AG04449 (cell line): ENCODE data around the gene CACNA2D3.

Source experiments
- CTCF ChIA-PET: fragments of 350-600 bp; formaldehyde crosslinking; extraction: SDS; loops from one replicate; lab custom pipeline; 2021; ENCODE audit warnings: antibody characterized with exemption; lab: Yijun Ruan, JAX
- POLR2A ChIA-PET: fragments of 400-600, 350-600 bp; formaldehyde crosslinking; extraction: SDS; loops from one replicate; lab custom pipeline; 2020; ENCODE audit warnings: antibody characterized with exemption, inconsistent platforms; lab: Yijun Ruan, JAX
- DNase-seq: peaks from one replicate; pipeline ENCODE4 v3.0.0-alpha.2; 2010; ENCODE audit warnings: low read depth, low spot score
- H3K4me3 ChIP-seq: 2 replicates; pipeline ENCODE4 v1.5.1; 2011; ENCODE audit warnings: low read depth, mild to moderate bottlenecking, control low read depth, low read length
- TF ChIP-seq, protein P1 (sequence below): IDR thresholded peaks from one replicate; pipeline ENCODE4 v1.5.1; 2011; ENCODE audit warnings: mild to moderate bottlenecking, moderate library complexity, low read length, control low read depth, inconsistent platforms; ENCODE audit not compliant: insufficient read depth; ENCODE audit errors: missing control alignments

Gene CACNA2D3

DNA sequence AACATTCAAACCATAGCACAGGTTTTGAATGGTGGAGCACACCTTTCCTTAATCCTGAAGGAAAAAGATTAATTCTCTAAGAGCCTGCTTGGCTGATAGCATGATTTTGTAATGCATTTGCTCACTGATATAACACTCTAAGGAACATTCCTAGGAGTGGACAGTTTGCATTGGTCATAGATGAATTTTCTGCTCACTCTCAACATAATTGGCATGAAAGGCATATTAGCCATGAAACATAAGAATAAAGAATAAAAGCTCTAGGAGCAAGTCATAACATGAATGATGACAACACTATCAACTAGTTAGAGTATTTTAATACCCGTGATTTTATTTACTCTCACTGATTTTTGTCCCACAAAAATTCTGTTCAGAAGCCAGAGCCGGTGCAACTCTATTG, 839.8 kb downstream of the CACNA2D3 start:
- H3K4me3 ChIP-seq = no peak overlapping the region
- ChIA-PET CTCF (no interaction called here), POLR2A (no interaction called here)
- TF ChIP-seq, protein P1, sequence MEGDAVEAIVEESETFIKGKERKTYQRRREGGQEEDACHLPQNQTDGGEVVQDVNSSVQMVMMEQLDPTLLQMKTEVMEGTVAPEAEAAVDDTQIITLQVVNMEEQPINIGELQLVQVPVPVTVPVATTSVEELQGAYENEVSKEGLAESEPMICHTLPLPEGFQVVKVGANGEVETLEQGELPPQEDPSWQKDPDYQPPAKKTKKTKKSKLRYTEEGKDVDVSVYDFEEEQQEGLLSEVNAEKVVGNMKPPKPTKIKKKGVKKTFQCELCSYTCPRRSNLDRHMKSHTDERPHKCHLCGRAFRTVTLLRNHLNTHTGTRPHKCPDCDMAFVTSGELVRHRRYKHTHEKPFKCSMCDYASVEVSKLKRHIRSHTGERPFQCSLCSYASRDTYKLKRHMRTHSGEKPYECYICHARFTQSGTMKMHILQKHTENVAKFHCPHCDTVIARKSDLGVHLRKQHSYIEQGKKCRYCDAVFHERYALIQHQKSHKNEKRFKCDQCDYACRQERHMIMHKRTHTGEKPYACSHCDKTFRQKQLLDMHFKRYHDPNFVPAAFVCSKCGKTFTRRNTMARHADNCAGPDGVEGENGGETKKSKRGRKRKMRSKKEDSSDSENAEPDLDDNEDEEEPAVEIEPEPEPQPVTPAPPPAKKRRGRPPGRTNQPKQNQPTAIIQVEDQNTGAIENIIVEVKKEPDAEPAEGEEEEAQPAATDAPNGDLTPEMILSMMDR = no peak
- no peak for DNase-seq

DNA sequence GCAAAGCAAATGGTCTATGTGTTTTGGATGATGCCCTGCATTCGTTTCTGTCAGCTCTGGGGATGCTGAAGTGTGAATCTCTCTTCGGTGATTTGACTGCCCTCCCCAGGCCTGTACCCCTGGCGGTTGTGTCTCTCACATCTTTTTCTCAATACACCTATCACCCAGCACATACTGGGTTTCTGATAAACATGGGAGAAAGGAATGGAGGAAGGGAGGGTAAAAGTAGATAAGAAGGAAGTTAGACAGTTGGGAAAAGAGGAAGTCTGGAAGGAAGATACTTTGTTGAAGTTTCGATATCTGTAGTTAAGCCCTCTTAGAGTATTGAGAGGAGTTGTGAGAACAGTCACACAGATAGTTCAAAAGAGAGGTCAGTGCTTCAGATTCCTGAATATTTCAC, 841.3 kb downstream of the CACNA2D3 start:
- CTCF ChIA-PET = no interaction called here
- POLR2A ChIA-PET = no interaction called here
- TF ChIP-seq, protein P1 = no peak
- no peak for DNase-seq
- H3K4me3 ChIP-seq = no peak overlapping the region

- no peak for DNase-seq
- POLR2A ChIA-PET = no interaction called here
- TF ChIP-seq, protein P1 = no peak
- no peak overlapping the region for H3K4me3 ChIP-seq
- CTCF ChIA-PET = interaction anchor here (0.6 to 2.1 kb wide), 2 partner anchors 9 to 35 kb away, joined by 3 to 10 read pairs; no protein-coding TSS in a partner anchor
Measured at GRCh38 chr3:54964081-54964480, 841.7 kb downstream of the CACNA2D3 start.

- ChIA-PET CTCF (interaction anchor here (0.8 to 2.1 kb wide), 11 partner anchors 9 to 753 kb away, joined by 3 to 10 read pairs (median 3); no protein-coding TSS in a partner anchor), POLR2A (interaction anchor here (0.6 to 1.8 kb wide), 6 partner anchors 11 to 516 kb away, joined by 3 to 8 read pairs (median 4); no protein-coding TSS in a partner anchor)
- TF ChIP-seq, protein P1 = no peak
- H3K4me3 ChIP-seq = no peak overlapping the region
- DNase-seq = no peak
Measured at GRCh38 chr3:54965746-54966145, 843.4 kb downstream of the CACNA2D3 start.

GRCh38 chr3:54966979-54967378, 844.6 kb downstream of the CACNA2D3 start:
- DNase-seq = no peak
- POLR2A ChIA-PET = no interaction called here
- no peak overlapping the region for H3K4me3 ChIP-seq
- CTCF ChIA-PET = interaction anchor here (1.2 kb wide), 1 partner anchor 10 kb away, joined by 3 read pairs; no protein-coding TSS in a partner anchor
- TF ChIP-seq, protein P1 = no peak

DNA sequence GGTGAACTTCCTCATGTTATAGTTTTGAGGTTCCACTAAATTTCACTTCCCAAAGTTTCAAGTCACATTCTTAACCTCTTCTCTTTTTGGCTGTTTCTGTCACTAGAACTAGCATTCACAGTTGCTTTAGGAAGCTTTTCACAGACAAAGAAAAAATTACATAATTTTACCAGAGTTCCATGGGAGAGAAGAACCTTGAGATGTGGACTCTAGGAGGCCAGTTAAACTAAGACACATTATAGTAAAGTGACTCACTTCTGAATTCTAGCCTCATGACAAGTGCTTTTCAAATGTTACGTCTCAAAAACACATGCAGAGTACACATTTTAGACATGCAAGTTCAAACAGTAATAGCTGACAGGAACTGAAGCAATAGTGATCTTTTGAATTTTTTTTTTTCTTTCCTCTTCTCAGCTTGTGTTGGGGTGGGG, 845.4 kb downstream of the CACNA2D3 start:
- DNase-seq = no peak

More for the DNA sequence above, 845.4 kb downstream of the CACNA2D3 start:
- H3K4me3 ChIP-seq = no peak overlapping the region
- POLR2A ChIA-PET = interaction anchor here (0.6 kb wide), 1 partner anchor 14 kb away, joined by 3 read pairs; no protein-coding TSS in a partner anchor
- CTCF ChIA-PET = interaction anchor here (1.0 to 1.2 kb wide), 3 partner anchors 9 to 20 kb away, joined by 3 to 4 read pairs (median 3); no protein-coding TSS in a partner anchor
- TF ChIP-seq, protein P1 = no peak
